Mesenchymal stem cell (in vitro differentiated cells and primary cell): Measurements from ENCODE around the gene RERE.
A peak's percentile ranks its signal among the peaks of the same experiment; 100 is the strongest.

ENCODE experiments used
- DNase-seq: peaks from one replicate; pipeline ENCODE4 v3.0.0-alpha.2; 2013
- H2AFZ ChIP-seq: one replicate; pipeline ENCODE4 v1.6.1; 2013; ENCODE audit warnings: low read depth, mild to moderate bottlenecking, control low read depth, inconsistent platforms, low read length, moderate library complexity
- H2AK5ac ChIP-seq: 2 replicates; pipeline ENCODE4 v1.6.1; 2013; ENCODE audit warnings: low read length, moderate library complexity, mild to moderate bottlenecking, inconsistent platforms; ENCODE audit not compliant: severe bottlenecking
- H2BK120ac ChIP-seq: one replicate; pipeline ENCODE4 v1.6.1; 2013; ENCODE audit warnings: low read depth, mild to moderate bottlenecking, inconsistent platforms, low read length, moderate library complexity
- H2BK12ac ChIP-seq, 2 experiments: one replicate each; pipeline ENCODE4 v1.6.1; 2013; ENCODE audit warnings: inconsistent platforms in 2 of 2, low read length in 2 of 2, mild to moderate bottlenecking in 2 of 2, moderate library complexity in 2 of 2, control low read depth in 1 of 2
- H2BK15ac ChIP-seq: one replicate; pipeline ENCODE4 v1.6.1; 2013; ENCODE audit warnings: mild to moderate bottlenecking, low read depth, inconsistent platforms; ENCODE audit not compliant: poor library complexity, severe bottlenecking
- H2BK5ac ChIP-seq: 2 replicates; pipeline ENCODE4 v1.6.1; 2013; ENCODE audit warnings: low read depth, mild to moderate bottlenecking, low read length, control low read depth, inconsistent platforms; ENCODE audit not compliant: poor library complexity, severe bottlenecking
- H3K14ac ChIP-seq, 2 experiments: one replicate each; pipeline ENCODE4 v1.6.1; 2013; ENCODE audit warnings: inconsistent platforms in 2 of 2, low read length in 2 of 2, control low read depth in 1 of 2, mild to moderate bottlenecking in 1 of 2, moderate library complexity in 1 of 2
- H3K18ac ChIP-seq, 2 experiments: one replicate each; pipeline ENCODE4 v1.6.1; 2013; ENCODE audit warnings: inconsistent platforms in 2 of 2, low read length in 2 of 2, control low read depth in 1 of 2, low read depth in 1 of 2, mild to moderate bottlenecking in 1 of 2
- H3K23ac ChIP-seq, 2 experiments: one replicate each; pipeline ENCODE4 v1.6.1; 2013; ENCODE audit warnings: inconsistent platforms in 2 of 2, low read length in 2 of 2, mild to moderate bottlenecking in 2 of 2, moderate library complexity in 2 of 2, control low read depth in 1 of 2
- H3K27ac ChIP-seq: 2 replicates; pipeline ENCODE4 v1.5.1; 2013; ENCODE audit warnings: mild to moderate bottlenecking, moderate library complexity, low read length, control low read depth, inconsistent platforms; ENCODE audit not compliant: poor library complexity, severe bottlenecking
- H3K27me3 ChIP-seq, 2 experiments: 2 replicates each; pipeline versions ENCODE4 v1.6.1 to v1.7.0; 2013; ENCODE audit warnings: low read length in 2 of 2, mild to moderate bottlenecking in 2 of 2, moderate library complexity in 2 of 2, control low read depth in 1 of 2, inconsistent platforms in 1 of 2; ENCODE audit not compliant: control insufficient read depth in 1 of 2, insufficient read depth in 1 of 2
- H3K36me3 ChIP-seq, 2 experiments: 2 replicates each; pipeline versions ENCODE4 v1.6.1 to v1.7.0; 2013; ENCODE audit warnings: low read length in 2 of 2, control low read depth in 1 of 2, inconsistent platforms in 1 of 2, low read depth in 1 of 2, mild to moderate bottlenecking in 1 of 2; ENCODE audit not compliant: insufficient read depth in 2 of 2, control insufficient read depth in 1 of 2
- H3K4ac ChIP-seq, 2 experiments: one replicate each; pipeline ENCODE4 v1.6.1; 2013; ENCODE audit warnings: inconsistent platforms in 2 of 2, low read length in 2 of 2, mild to moderate bottlenecking in 2 of 2, moderate library complexity in 2 of 2, control low read depth in 1 of 2, low read depth in 1 of 2
- H3K4me1 ChIP-seq: 2 replicates; pipeline ENCODE4 v1.6.1; 2013; ENCODE audit warnings: low read depth, low read length, control low read depth; ENCODE audit not compliant: control insufficient read depth, insufficient read depth
- H3K4me2 ChIP-seq: 2 replicates; pipeline ENCODE4 v1.6.1; 2013; ENCODE audit warnings: low read length, mild to moderate bottlenecking, inconsistent platforms; ENCODE audit not compliant: poor library complexity, severe bottlenecking
- H3K4me3 ChIP-seq, 2 experiments: 2 replicates each; pipeline versions ENCODE4 v1.5.1 to v1.7.0; 2013; ENCODE audit warnings: low read length in 2 of 2, mild to moderate bottlenecking in 2 of 2, control low read depth in 1 of 2, low read depth in 1 of 2; ENCODE audit not compliant: insufficient read depth in 1 of 2
- H3K79me1 ChIP-seq: replicated peaks from 2 replicates; pipeline ENCODE4 v1.6.1; 2013; ENCODE audit warnings: mild to moderate bottlenecking, control low read depth, low read length, inconsistent platforms; ENCODE audit not compliant: poor library complexity, severe bottlenecking
- H3K9ac ChIP-seq: 2 replicates; pipeline ENCODE4 v1.7.0; 2013; ENCODE audit warnings: mild to moderate bottlenecking, low read length, moderate library complexity
- H3K9me3 ChIP-seq: 2 replicates; pipeline ENCODE4 v1.7.0; 2013; ENCODE audit warnings: mild to moderate bottlenecking, low read length; ENCODE audit not compliant: control insufficient read depth
- H4K8ac ChIP-seq: one replicate; pipeline ENCODE4 v1.6.1; 2013; ENCODE audit warnings: inconsistent platforms, mild to moderate bottlenecking, low read length, moderate library complexity
- H4K91ac ChIP-seq: one replicate; pipeline ENCODE4 v1.6.1; 2013; ENCODE audit warnings: mild to moderate bottlenecking, low read length, inconsistent platforms
- WGBS: methylation state at CpG from one replicate; pipeline ENCODE4 v1.1.7; 2013; ENCODE audit warnings: mixed read lengths; 5-methylcytosine and 5-hydroxymethylcytosine counted together

RERE gene

DNA sequence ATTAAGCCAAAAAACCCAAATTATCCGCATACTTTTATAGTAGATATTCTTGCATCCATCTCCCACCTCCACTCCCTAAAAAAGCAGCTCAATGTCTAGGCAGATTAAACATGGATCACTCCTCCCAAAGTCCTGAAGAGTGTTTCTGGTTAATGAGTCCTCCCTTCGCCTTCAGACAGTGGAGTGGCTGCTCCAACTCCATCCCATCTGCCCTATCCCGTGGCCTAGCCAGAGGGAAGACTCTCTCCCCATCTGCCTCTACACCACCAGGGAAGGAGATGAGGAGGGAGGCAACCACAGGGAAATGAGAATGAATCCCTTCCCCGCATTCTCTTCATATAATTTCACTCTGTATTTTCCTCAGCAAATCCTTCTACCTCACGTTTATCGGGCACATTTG is 395.7 kb downstream of the RERE start:
- 43% methylated on average over 3 of the region's 6 CpGs for WGBS
- DNase-seq = peak; percentile 39
- no peak overlapping the region for H4K8ac ChIP-seq
- H2BK12ac ChIP-seq = peak overlapping the region in 1 of 2 experiments; percentile 42
- H3K79me1 ChIP-seq = peaks cover 19% of the 10 kb centered on the region
- H3K4me3 ChIP-seq = peak overlapping the region; percentile 11 to 95
- peak overlapping the region in 1 of 2 experiments; percentile 32 for H3K4ac ChIP-seq
- H3K14ac ChIP-seq = peak overlapping the region in 1 of 2 experiments; percentile 18
- H4K91ac ChIP-seq = no peak overlapping the region
- H2AFZ ChIP-seq = no peak overlapping the region
- peak overlapping the region; percentile 55 for H3K4me2 ChIP-seq
- H3K27ac ChIP-seq = no peak overlapping the region
- H3K36me3 ChIP-seq = peaks cover 9 to 38% of the 10 kb centered on the region in 2 experiments
- H3K18ac ChIP-seq = peak overlapping the region in 1 of 2 experiments; percentile 34
- no peak overlapping the region for H2AK5ac ChIP-seq
- H3K9ac ChIP-seq = peak overlapping the region; percentile 96
- no peak overlapping the region for H2BK120ac ChIP-seq
- no peaks in the 10 kb centered on the region for H3K9me3 ChIP-seq
- no peaks in the 10 kb centered on the region for H3K27me3 ChIP-seq
- H2BK5ac ChIP-seq = no peak overlapping the region
- peaks cover 20% of the 10 kb centered on the region for H3K4me1 ChIP-seq
- peak overlapping the region in 1 of 2 experiments; percentile 23 for H3K23ac ChIP-seq
- no peak overlapping the region for H2BK15ac ChIP-seq

DNA sequence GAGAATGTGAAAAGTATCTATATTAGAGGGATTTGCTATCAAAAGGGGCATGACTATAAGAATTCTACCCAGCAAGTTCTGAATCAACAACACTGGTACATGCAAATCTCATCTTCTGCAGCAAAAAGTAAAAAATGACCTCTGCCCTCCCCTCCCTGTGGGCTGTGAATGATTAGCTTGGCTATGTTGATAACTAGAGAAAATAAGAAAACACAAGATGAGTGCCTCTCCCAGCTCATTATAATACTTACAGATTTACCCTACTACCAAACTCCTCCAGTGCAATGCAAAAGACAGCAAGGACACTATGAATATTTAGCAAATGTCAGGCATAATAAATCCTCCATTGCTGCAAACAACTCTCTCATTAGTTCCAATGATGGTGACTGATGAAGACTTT is 397.1 kb downstream of the RERE start:
- H3K14ac ChIP-seq = no peak overlapping the region
- H3K27me3 ChIP-seq = no peaks in the 10 kb centered on the region
- H2BK120ac ChIP-seq = no peak overlapping the region
- no peak overlapping the region for H2BK15ac ChIP-seq
- no peak for DNase-seq
- H4K91ac ChIP-seq = no peak overlapping the region
- no peak overlapping the region for H2AK5ac ChIP-seq
- no peak overlapping the region for H4K8ac ChIP-seq
- peaks cover 18% of the 10 kb centered on the region for H3K79me1 ChIP-seq
- no peak overlapping the region for H2BK5ac ChIP-seq
- H3K9me3 ChIP-seq = no peaks in the 10 kb centered on the region
- H3K4me3 ChIP-seq = peak overlapping the region in 1 of 2 experiments; percentile 95
- no peak overlapping the region for H2AFZ ChIP-seq
- peak overlapping the region; percentile 32 for H3K4me2 ChIP-seq
- H3K4ac ChIP-seq = no peak overlapping the region
- H3K27ac ChIP-seq = peak overlapping the region; percentile 13
- no peak overlapping the region for H2BK12ac ChIP-seq
- H3K23ac ChIP-seq = no peak overlapping the region
- peaks cover 18% of the 10 kb centered on the region for H3K4me1 ChIP-seq
- H3K9ac ChIP-seq = peak overlapping the region; percentile 96
- no peak overlapping the region for H3K18ac ChIP-seq
- peaks cover 6 to 50% of the 10 kb centered on the region in 2 experiments for H3K36me3 ChIP-seq

DNA sequence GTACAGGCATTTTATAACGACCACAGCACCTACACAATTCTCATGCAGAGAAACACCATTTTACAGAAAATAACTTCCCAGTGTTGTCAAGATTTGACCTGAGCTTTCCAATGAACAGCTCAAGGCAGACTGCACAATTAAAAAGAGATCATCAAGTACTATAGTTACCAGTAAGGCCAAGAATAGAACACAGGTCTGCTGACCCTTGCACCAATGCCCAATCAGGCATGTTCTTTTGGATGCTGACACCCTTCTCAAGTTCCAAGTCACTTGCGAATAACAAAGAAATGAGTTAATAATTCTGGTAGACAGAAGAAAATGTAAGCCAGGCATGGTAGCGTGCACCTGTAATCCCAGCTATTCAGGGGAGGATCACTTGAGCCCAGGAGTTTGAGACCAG is 397.6 kb downstream of the RERE start:
- 86% methylated on average over 3 of the region's 3 CpGs for WGBS
- Histone ChIP-seq H4K8ac (no peak overlapping the region), H2BK120ac (no peak overlapping the region), H3K4ac (peak overlapping the region in 1 of 2 experiments; percentile 10), H3K27ac (peak overlapping the region; percentile 34), H3K4me3 (peak overlapping the region in 1 of 2 experiments; percentile 95), H2BK12ac (no peak overlapping the region), H3K4me1 (peaks cover 16% of the 10 kb centered on the region), H2AFZ (no peak overlapping the region), H3K23ac (no peak overlapping the region), H3K14ac (no peak overlapping the region), H4K91ac (no peak overlapping the region), H3K9ac (peak overlapping the region; percentile 96), H2AK5ac (no peak overlapping the region), H3K9me3 (no peaks in the 10 kb centered on the region), H2BK5ac (no peak overlapping the region), H3K18ac (no peak overlapping the region), H3K27me3 (no peaks in the 10 kb centered on the region), H3K36me3 (peaks cover 5 to 54% of the 10 kb centered on the region in 2 experiments), H3K4me2 (peak overlapping the region; percentile 23), H2BK15ac (no peak overlapping the region), H3K79me1 (peaks cover 17% of the 10 kb centered on the region)
- DNase-seq = no peak

DNA sequence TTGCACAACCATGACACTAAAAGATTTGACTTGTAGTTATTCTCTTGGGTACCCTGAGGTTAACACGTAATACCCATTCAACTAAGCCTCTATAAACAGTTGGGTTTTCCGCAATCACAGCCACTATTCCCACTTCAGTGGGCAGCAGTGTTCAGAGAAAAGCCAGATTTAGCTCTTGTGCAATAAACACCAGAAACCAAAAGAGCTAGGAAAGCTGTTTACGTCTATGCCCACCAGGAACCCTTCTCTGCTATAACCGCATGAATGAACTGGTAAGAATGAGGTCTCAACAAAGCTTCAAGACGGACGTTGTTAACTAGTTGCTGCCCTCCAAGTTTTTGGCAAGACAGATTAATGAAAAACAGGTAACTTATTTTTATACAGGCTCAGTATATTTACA is 398.3 kb downstream of the RERE start:
- DNase-seq = peak; percentile 93
- H2BK12ac ChIP-seq = no peak overlapping the region
- H3K36me3 ChIP-seq = peaks cover 5 to 58% of the 10 kb centered on the region in 2 experiments
- peaks cover 17% of the 10 kb centered on the region for H3K79me1 ChIP-seq
- H3K4me1 ChIP-seq = peaks cover 12% of the 10 kb centered on the region
- H4K8ac ChIP-seq = no peak overlapping the region
- no peak overlapping the region for H4K91ac ChIP-seq
- peak overlapping the region; percentile 96 for H3K9ac ChIP-seq
- H3K27me3 ChIP-seq = no peaks in the 10 kb centered on the region
- no peak overlapping the region for H2AFZ ChIP-seq
- WGBS = 42% methylated on average over 6 of the region's 6 CpGs
- H3K4ac ChIP-seq = no peak overlapping the region
- H3K14ac ChIP-seq = no peak overlapping the region
- no peak overlapping the region for H3K27ac ChIP-seq
- no peak overlapping the region for H2BK120ac ChIP-seq
- no peak overlapping the region for H2AK5ac ChIP-seq
- no peak overlapping the region for H3K4me2 ChIP-seq
- no peaks in the 10 kb centered on the region for H3K9me3 ChIP-seq
- no peak overlapping the region for H3K23ac ChIP-seq
- peak overlapping the region in 1 of 2 experiments; percentile 95 for H3K4me3 ChIP-seq
- no peak overlapping the region for H2BK15ac ChIP-seq
- H2BK5ac ChIP-seq = no peak overlapping the region
- no peak overlapping the region for H3K18ac ChIP-seq
